ENCODE data around the gene PRKD1.

- TF ChIP-seq CTCF (IDR thresholded peaks at IDR 0.05; ENCODE audit: borderline replicate concordance, extremely low read depth, low read length, poor library complexity, severe bottlenecking) (no peak), EZH2 (IDR thresholded peaks at IDR 0.05; ENCODE audit: borderline replicate concordance, low read depth, low read length, severe bottlenecking) (no peak)
These were observed 25.9 kb upstream of the PRKD1 start for GRCh38 chr14:29953501-29953900.

Measured in DND-41 (cell line).